Loucy (cell line): ENCODE data around the gene ARL8B.

Experiments used
- EZH2phosphoT487 ChIP-seq: fragments of 200-600 bp; IDR thresholded peaks from 2 replicates; pipeline ENCODE4 v1.6.1; 2018; ENCODE audit warnings: antibody characterized with exemption, mild to moderate bottlenecking, moderate library complexity, borderline replicate concordance
- TF ChIP-seq, protein P1 (sequence below): fragments of 200-600 bp; sonication (generic); conservative IDR thresholded peaks from 2 replicates; pipeline ENCODE4 v1.5.1; 2014; ENCODE audit warnings: mild to moderate bottlenecking, antibody characterized with exemption, low read length

DNA sequence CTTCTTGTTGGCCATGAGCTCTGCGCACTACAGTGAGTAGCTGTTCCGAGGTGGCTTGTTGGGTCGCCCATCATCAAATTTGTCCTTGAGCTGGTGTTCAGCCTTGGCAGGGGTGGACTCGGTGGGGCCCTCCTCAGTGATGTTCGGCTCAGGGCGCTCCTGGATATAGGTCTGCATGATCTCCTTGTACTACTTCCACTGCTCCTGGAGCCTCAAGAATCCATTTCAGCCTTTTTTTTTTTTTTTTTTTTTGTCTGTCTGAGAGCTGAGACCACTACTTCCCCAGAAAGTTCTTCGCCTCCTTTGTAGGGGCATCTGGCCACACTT is 39.3 kb upstream of the ARL8B start:
- TF ChIP-seq, protein P1, sequence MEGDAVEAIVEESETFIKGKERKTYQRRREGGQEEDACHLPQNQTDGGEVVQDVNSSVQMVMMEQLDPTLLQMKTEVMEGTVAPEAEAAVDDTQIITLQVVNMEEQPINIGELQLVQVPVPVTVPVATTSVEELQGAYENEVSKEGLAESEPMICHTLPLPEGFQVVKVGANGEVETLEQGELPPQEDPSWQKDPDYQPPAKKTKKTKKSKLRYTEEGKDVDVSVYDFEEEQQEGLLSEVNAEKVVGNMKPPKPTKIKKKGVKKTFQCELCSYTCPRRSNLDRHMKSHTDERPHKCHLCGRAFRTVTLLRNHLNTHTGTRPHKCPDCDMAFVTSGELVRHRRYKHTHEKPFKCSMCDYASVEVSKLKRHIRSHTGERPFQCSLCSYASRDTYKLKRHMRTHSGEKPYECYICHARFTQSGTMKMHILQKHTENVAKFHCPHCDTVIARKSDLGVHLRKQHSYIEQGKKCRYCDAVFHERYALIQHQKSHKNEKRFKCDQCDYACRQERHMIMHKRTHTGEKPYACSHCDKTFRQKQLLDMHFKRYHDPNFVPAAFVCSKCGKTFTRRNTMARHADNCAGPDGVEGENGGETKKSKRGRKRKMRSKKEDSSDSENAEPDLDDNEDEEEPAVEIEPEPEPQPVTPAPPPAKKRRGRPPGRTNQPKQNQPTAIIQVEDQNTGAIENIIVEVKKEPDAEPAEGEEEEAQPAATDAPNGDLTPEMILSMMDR: no peak
- TF ChIP-seq EZH2phosphoT487: no peak
